ENCODE data around the gene YAF2.
"Not testable (repeated sequence)": the region's sequence is repeated elsewhere in the genome, so short reads cannot be mapped to it uniquely, and the experiment has no call there.

YAF2 gene

GRCh38 chr12:42199007-42199406 is 39.0 kb downstream of the YAF2 start:
- DNase-seq (ENCODE audit: low read depth in 2 of 3, low spot score in 1 of 3) = no peak

- no peak for DNase-seq (ENCODE audit: low read depth in 2 of 3, low spot score in 1 of 3)
These were observed 41.1 kb downstream of the YAF2 start for GRCh38 chr12:42196723-42197603.

- DNase-seq (ENCODE audit: low read depth in 2 of 3, low spot score in 1 of 3) = no peak
These were observed 45.4 kb downstream of the YAF2 start for GRCh38 chr12:42192686-42193085.

GRCh38 chr12:42192258-42192657 is 45.8 kb downstream of the YAF2 start:
- DNase-seq (ENCODE audit: low read depth in 2 of 3, low spot score in 1 of 3) = no peak

- DNase-seq (ENCODE audit: low read depth in 2 of 3, low spot score in 1 of 3) = no peak
These were observed 47.7 kb downstream of the YAF2 start for GRCh38 chr12:42190376-42190775.

- not testable (repeated sequence) for DNase-seq (ENCODE audit: low read depth in 2 of 3, low spot score in 1 of 3)
These were observed 49.8 kb downstream of the YAF2 start for GRCh38 chr12:42188275-42188674.

- no peak for DNase-seq (ENCODE audit: low read depth in 2 of 3, low spot score in 1 of 3)
These were observed 50.2 kb downstream of the YAF2 start for GRCh38 chr12:42187799-42188198.

- no peak for DNase-seq (ENCODE audit: low read depth in 2 of 3, low spot score in 1 of 3)
These were observed 51.3 kb downstream of the YAF2 start for GRCh38 chr12:42186793-42187192.

- DNase-seq (ENCODE audit: low read depth in 2 of 3, low spot score in 1 of 3) = no peak
These were observed 55.7 kb downstream of the YAF2 start for GRCh38 chr12:42182394-42182793.

GRCh38 chr12:42180990-42181596 is 57.0 kb downstream of the YAF2 start:
- DNase-seq (ENCODE audit: low read depth in 2 of 3, low spot score in 1 of 3) = no peak

GRCh38 chr12:42178101-42178500 is 59.9 kb downstream of the YAF2 start:
- DNase-seq (ENCODE audit: low read depth in 2 of 3, low spot score in 1 of 3) = no peak

GRCh38 chr12:42174978-42175377 is 63.1 kb downstream of the YAF2 start:
- DNase-seq (ENCODE audit: low read depth in 2 of 3, low spot score in 1 of 3) = no peak

- DNase-seq (ENCODE audit: low read depth in 2 of 3, low spot score in 1 of 3) = no peak
These were observed 64.0 kb downstream of the YAF2 start for GRCh38 chr12:42173961-42174521.

GRCh38 chr12:42172441-42173210 is 65.4 kb downstream of the YAF2 start:
- no peak for DNase-seq (ENCODE audit: low read depth in 2 of 3, low spot score in 1 of 3)

- no peak for DNase-seq (ENCODE audit: low read depth in 2 of 3, low spot score in 1 of 3)
These were observed 70.3 kb downstream of the YAF2 start for GRCh38 chr12:42167711-42168110.

- DNase-seq (ENCODE audit: low read depth in 2 of 3, low spot score in 1 of 3) = no peak
These were observed 71.5 kb downstream of the YAF2 start for GRCh38 chr12:42166501-42166900.

GRCh38 chr12:42163913-42164312 is 74.1 kb downstream of the YAF2 start:
- DNase-seq (ENCODE audit: low read depth in 2 of 3, low spot score in 1 of 3) = no peak

GRCh38 chr12:42162965-42163364 is 75.1 kb downstream of the YAF2 start:
- DNase-seq (ENCODE audit: low read depth in 2 of 3, low spot score in 1 of 3) = no peak

GRCh38 chr12:42162193-42162592 is 75.9 kb downstream of the YAF2 start:
- DNase-seq (ENCODE audit: low read depth in 2 of 3, low spot score in 1 of 3) = no peak

GRCh38 chr12:42161529-42161928 is 76.5 kb downstream of the YAF2 start:
- no peak for DNase-seq (ENCODE audit: low read depth in 2 of 3, low spot score in 1 of 3)

- DNase-seq (ENCODE audit: low read depth in 2 of 3, low spot score in 1 of 3) = no peak
These were observed 81.8 kb downstream of the YAF2 start for GRCh38 chr12:42156232-42156631.
